WTC11 (cell line): Measurements from ENCODE around the gene ACTL8. TPM values are rescaled to one million over a fixed set of nuclear protein-coding genes. Genes with fewer than 3 reads are reported as not detected.

Experiments
- ATAC-seq: fragments of 200-7000 bp; cut with Tn5 transposase; 2 replicates; pipeline ENCODE4 v1.10.0; 2021; ENCODE audit warnings: mild to moderate bottlenecking, moderate library complexity
- Bru-seq: library from RNA; stranded (reverse); fragments of 400-500 nt; gene quantifications from one replicate; lab custom pipeline; 2021; lab: Mats Ljungman, UMichigan
- CTCF ChIA-PET: fragments of 300-600 bp; sonication (Branson Sonifier 250); formaldehyde crosslinking; loops from one replicate; lab custom pipeline; 2021; ENCODE audit warnings: antibody characterized with exemption; lab: Charles Lee
- POLR2A ChIA-PET: fragments of 350-600 bp; sonication (Branson Sonifier 250); formaldehyde crosslinking; loops from one replicate; lab custom pipeline; 2021; ENCODE audit warnings: antibody characterized with exemption; lab: Charles Lee
- DNase-seq: peaks from one replicate; pipeline ENCODE4 v3.0.0; 2021; ENCODE audit warnings: low spot score
- H3K27ac Mint-ChIP-seq: 2 replicates; pipeline ENCODE4 v1.8.0; 2021; ENCODE audit warnings: mixed read lengths
- H3K27me3 Mint-ChIP-seq: 2 replicates; pipeline ENCODE4 v1.8.0; 2021; ENCODE audit warnings: low read depth, mild to moderate bottlenecking, moderate library complexity, mixed read lengths
- H3K36me3 Mint-ChIP-seq: 2 replicates; pipeline ENCODE4 v1.8.0; 2021; ENCODE audit warnings: mixed read lengths
- H3K4me1 Mint-ChIP-seq: 2 replicates; pipeline ENCODE4 v1.8.0; 2022; ENCODE audit warnings: mixed read lengths
- H3K4me3 Mint-ChIP-seq: 2 replicates; pipeline ENCODE4 v1.8.0; 2021; ENCODE audit warnings: mild to moderate bottlenecking, moderate library complexity, mixed read lengths
- H3K9me3 Mint-ChIP-seq: 2 replicates; pipeline ENCODE4 v1.8.0; 2021; ENCODE audit warnings: mixed read lengths
- ATF1 ChIP-seq: sonication (generic); formaldehyde crosslinking; IDR thresholded peaks from 2 replicates; pipeline ENCODE4 v1.8.1; 2023; ENCODE audit warnings: mild to moderate bottlenecking, moderate library complexity, missing genetic modification reagents
- ATF6 ChIP-seq: sonication (generic); formaldehyde crosslinking; IDR thresholded peaks from 2 replicates; pipeline ENCODE4 v1.8.1; 2023; ENCODE audit warnings: mild to moderate bottlenecking, missing genetic modification reagents
- CBFB ChIP-seq: sonication (generic); formaldehyde crosslinking; IDR thresholded peaks from 2 replicates; pipeline ENCODE4 v1.8.1; 2022; ENCODE audit warnings: mild to moderate bottlenecking, low read depth, missing genetic modification reagents
- CREM ChIP-seq: sonication (generic); formaldehyde crosslinking; IDR thresholded peaks from 2 replicates; pipeline ENCODE4 v1.8.1; 2022; ENCODE audit warnings: mild to moderate bottlenecking, missing genetic modification reagents, moderate library complexity
- CTCF ChIP-seq: fragments of 200-600 bp; IDR thresholded peaks from 2 replicates; pipeline ENCODE4 v1.8.0; 2022; ENCODE audit warnings: antibody characterized with exemption
- E2F4 ChIP-seq: sonication (generic); formaldehyde crosslinking; IDR thresholded peaks from 2 replicates; pipeline ENCODE4 v1.8.1; 2022; ENCODE audit warnings: low read depth, mild to moderate bottlenecking, moderate library complexity, missing genetic modification reagents, borderline replicate concordance
- ESRRA ChIP-seq: sonication (generic); formaldehyde crosslinking; IDR thresholded peaks from 2 replicates; pipeline ENCODE4 v1.8.1; 2022; ENCODE audit warnings: mild to moderate bottlenecking, missing genetic modification reagents, borderline replicate concordance
- ETV6 ChIP-seq: sonication (generic); formaldehyde crosslinking; IDR thresholded peaks from 2 replicates; pipeline ENCODE4 v1.8.1; 2022; ENCODE audit warnings: mild to moderate bottlenecking, missing genetic modification reagents
- FOXP1 ChIP-seq: sonication (generic); formaldehyde crosslinking; IDR thresholded peaks from 2 replicates; pipeline ENCODE4 v1.8.0; 2022; ENCODE audit warnings: missing genetic modification reagents, mild to moderate bottlenecking, moderate library complexity, borderline replicate concordance
- GABPB1 ChIP-seq: sonication (generic); formaldehyde crosslinking; IDR thresholded peaks from 2 replicates; pipeline ENCODE4 v1.8.1; 2023; ENCODE audit warnings: mild to moderate bottlenecking, missing genetic modification reagents
- GRHL2 ChIP-seq: fragments of 250-450 bp; sonication (Bioruptor Pico); IDR thresholded peaks from 2 replicates; pipeline ENCODE4 v1.8.0; 2022; ENCODE audit warnings: mild to moderate bottlenecking, moderate library complexity; ENCODE audit not compliant: insufficient replicate concordance, severe bottlenecking
- GTF2I ChIP-seq: fragments of 250-450 bp; sonication (Bioruptor Pico); conservative IDR thresholded peaks from 2 replicates; pipeline ENCODE4 v1.4.0; 2021; ENCODE audit warnings: mild to moderate bottlenecking
- JAZF1 ChIP-seq: fragments of 250-450 bp; sonication (Bioruptor Pico); IDR thresholded peaks from 2 replicates; pipeline ENCODE4 v1.9.0; 2021; ENCODE audit warnings: moderate library complexity, mild to moderate bottlenecking, inconsistent platforms
- JUN ChIP-seq: sonication (generic); formaldehyde crosslinking; IDR thresholded peaks from 2 replicates; pipeline ENCODE4 v1.8.0; 2023; ENCODE audit warnings: mild to moderate bottlenecking, missing genetic modification reagents
- MYBL2 ChIP-seq: sonication (generic); formaldehyde crosslinking; IDR thresholded peaks from 2 replicates; pipeline ENCODE4 v1.8.1; 2023; ENCODE audit warnings: mild to moderate bottlenecking, moderate library complexity, missing genetic modification reagents
- NFE2L1 ChIP-seq: sonication (generic); formaldehyde crosslinking; IDR thresholded peaks from 2 replicates; pipeline ENCODE4 v1.8.1; 2023; ENCODE audit warnings: missing genetic modification reagents
- NR2C2 ChIP-seq: sonication (generic); formaldehyde crosslinking; IDR thresholded peaks from 2 replicates; pipeline ENCODE4 v1.8.0; 2022; ENCODE audit warnings: mild to moderate bottlenecking, missing genetic modification reagents
- PREB ChIP-seq: sonication (generic); formaldehyde crosslinking; IDR thresholded peaks from 2 replicates; pipeline ENCODE4 v1.8.1; 2022; ENCODE audit warnings: mild to moderate bottlenecking, missing genetic modification reagents, moderate library complexity, borderline replicate concordance
- PRRX2 ChIP-seq: fragments of 250-450 bp; sonication (Bioruptor Pico); IDR thresholded peaks from 2 replicates; pipeline ENCODE4 v1.8.0; 2021; ENCODE audit warnings: mild to moderate bottlenecking
- SMAD4 ChIP-seq: sonication (generic); formaldehyde crosslinking; IDR thresholded peaks from 2 replicates; pipeline ENCODE4 v1.8.0; 2022; ENCODE audit warnings: mild to moderate bottlenecking, missing genetic modification reagents
- SOX15 ChIP-seq: fragments of 250-450 bp; sonication (Bioruptor Pico); IDR thresholded peaks from 2 replicates; pipeline ENCODE4 v1.9.0; 2021; ENCODE audit warnings: mild to moderate bottlenecking
- USF1 ChIP-seq: sonication (generic); formaldehyde crosslinking; IDR thresholded peaks from 2 replicates; pipeline ENCODE4 v1.8.0; 2022; ENCODE audit warnings: mild to moderate bottlenecking, missing genetic modification reagents
- ZNF121 ChIP-seq: sonication (generic); formaldehyde crosslinking; IDR thresholded peaks from 2 replicates; pipeline ENCODE4 v1.8.0; 2023; ENCODE audit warnings: missing genetic modification reagents
- ZNF232 ChIP-seq: sonication (generic); formaldehyde crosslinking; IDR thresholded peaks from 2 replicates; pipeline ENCODE4 v1.8.0; 2022; ENCODE audit warnings: mild to moderate bottlenecking, missing genetic modification reagents
- ZNF263 ChIP-seq: sonication (generic); formaldehyde crosslinking; IDR thresholded peaks from 2 replicates; pipeline ENCODE4 v1.8.1; 2022; ENCODE audit warnings: low read depth, mild to moderate bottlenecking, moderate library complexity, missing genetic modification reagents
- ZNF317 ChIP-seq: sonication (generic); formaldehyde crosslinking; IDR thresholded peaks from 2 replicates; pipeline ENCODE4 v1.8.1; 2023; ENCODE audit warnings: low read depth, mild to moderate bottlenecking, moderate library complexity, missing genetic modification reagents, borderline replicate concordance
- long read RNA-seq, 3 experiments: library from RNA in 1 of 3; library from capped mRNA in 1 of 3; library from polyadenylated mRNA in 1 of 3; unstranded in 2 of 3; stranded (forward) in 1 of 3; transcript quantifications; one replicate each; pipeline ENCODE4 v2.0.0, GENCODE V29; 2021
- total RNA-seq: library from RNA; stranded (reverse); gene quantifications from 3 replicates; pipeline ENCODE4 v1.2.3, GENCODE V29; 2021
- TF ChIP-seq, protein P1 (sequence below): sonication (generic); formaldehyde crosslinking; IDR thresholded peaks from 2 replicates; pipeline ENCODE4 v1.8.1; 2023; ENCODE audit warnings: mild to moderate bottlenecking, moderate library complexity, missing genetic modification reagents
- TF ChIP-seq, protein P2 (sequence below): sonication (generic); formaldehyde crosslinking; IDR thresholded peaks from 2 replicates; pipeline ENCODE4 v1.8.1; 2022; ENCODE audit warnings: mild to moderate bottlenecking, moderate library complexity, missing genetic modification reagents
- TF ChIP-seq, protein P3 (sequence below): sonication (generic); formaldehyde crosslinking; IDR thresholded peaks from 2 replicates; pipeline ENCODE4 v1.8.0; 2022; ENCODE audit warnings: mild to moderate bottlenecking, missing genetic modification reagents

ACTL8 gene
- total RNA-seq = 0.80 to 1.6 TPM (median 0.87 TPM) in 3 replicates
- Bru-seq, nascent RNA = percentile 6 among the genes with signal in this experiment
- long read RNA-seq, experiment 1, transcript ACTL8-201 (3 exons, 1,861 nt) = major isoform, 6 of 10 reads
- long read RNA-seq, experiment 1, partial matches to known transcripts = 0 of 10 reads
- long read RNA-seq, experiment 1, other reads (novel, unspliced or antisense) = 4 of 10 reads
- long read RNA-seq, experiment 2 = 0 reads
- long read RNA-seq, experiment 3, transcript ACTL8-201 (3 exons, 1,861 nt) = major isoform, 8 of 12 reads
- long read RNA-seq, experiment 3, partial matches to known transcripts = 0 of 12 reads
- long read RNA-seq, experiment 3, other reads (novel, unspliced or antisense) = 4 of 12 reads

- ATAC-seq (no peak; the same call in 1 of the 2 replicates), DNase-seq (peak; percentile 36)
- Mint-ChIP-seq H3K27ac (no peak within 1 kb of the TSS), H3K36me3 (peaks cover 48% of the 10 kb centered on the region), H3K4me1 (no peaks in the 10 kb centered on the region), H3K27me3 (peaks cover 54% of the 10 kb centered on the region), H3K9me3 (peaks cover 62% of the 10 kb centered on the region), H3K4me3 (no peak within 1 kb of the TSS)
- ChIA-PET POLR2A (no interaction called here), CTCF (interaction anchor here (0.6 kb wide), 1 partner anchor 73 kb away, joined by 4 read pairs; no protein-coding TSS in a partner anchor)
- TF ChIP-seq GRHL2 (CRISPR knock-in tag) = no peak
- TF ChIP-seq SOX15 (CRISPR knock-in tag) = no peak
- no peak for TF ChIP-seq PREB (CRISPR knock-in tag)
- no peak for TF ChIP-seq ZNF121
- TF ChIP-seq JAZF1 = no peak
- TF ChIP-seq GTF2I (CRISPR knock-in tag) = peak; percentile 85; the same call in 1 of the 2 replicates
- no peak for TF ChIP-seq ZNF232 (CRISPR knock-in tag)
- no peak for TF ChIP-seq ZNF317 (CRISPR knock-in tag)
- TF ChIP-seq CTCF = peak; percentile 32
- no peak for TF ChIP-seq GABPB1 (CRISPR knock-in tag)
- no peak for TF ChIP-seq CREM (CRISPR knock-in tag)
- TF ChIP-seq ESRRA (CRISPR knock-in tag) = no peak
- no peak for TF ChIP-seq NFE2L1 (CRISPR knock-in tag)
- TF ChIP-seq JUN (CRISPR knock-in tag) = no peak
- 0 out of 2 replicates have a peak, but pooled peaks have one; percentile 32 for TF ChIP-seq MYBL2 (CRISPR knock-in tag)
- TF ChIP-seq, protein P1, sequence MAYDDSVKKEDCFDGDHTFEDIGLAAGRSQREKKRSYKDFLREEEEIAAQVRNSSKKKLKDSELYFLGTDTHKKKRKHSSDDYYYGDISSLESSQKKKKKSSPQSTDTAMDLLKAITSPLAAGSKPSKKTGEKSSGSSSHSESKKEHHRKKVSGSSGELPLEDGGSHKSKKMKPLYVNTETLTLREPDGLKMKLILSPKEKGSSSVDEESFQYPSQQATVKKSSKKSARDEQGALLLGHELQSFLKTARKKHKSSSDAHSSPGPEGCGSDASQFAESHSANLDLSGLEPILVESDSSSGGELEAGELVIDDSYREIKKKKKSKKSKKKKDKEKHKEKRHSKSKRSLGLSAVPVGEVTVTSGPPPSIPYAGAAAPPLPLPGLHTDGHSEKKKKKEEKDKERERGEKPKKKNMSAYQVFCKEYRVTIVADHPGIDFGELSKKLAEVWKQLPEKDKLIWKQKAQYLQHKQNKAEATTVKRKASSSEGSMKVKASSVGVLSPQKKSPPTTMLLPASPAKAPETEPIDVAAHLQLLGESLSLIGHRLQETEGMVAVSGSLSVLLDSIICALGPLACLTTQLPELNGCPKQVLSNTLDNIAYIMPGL (CRISPR knock-in tag) = no peak
- TF ChIP-seq NR2C2 (CRISPR knock-in tag) = no peak
- TF ChIP-seq, protein P2, sequence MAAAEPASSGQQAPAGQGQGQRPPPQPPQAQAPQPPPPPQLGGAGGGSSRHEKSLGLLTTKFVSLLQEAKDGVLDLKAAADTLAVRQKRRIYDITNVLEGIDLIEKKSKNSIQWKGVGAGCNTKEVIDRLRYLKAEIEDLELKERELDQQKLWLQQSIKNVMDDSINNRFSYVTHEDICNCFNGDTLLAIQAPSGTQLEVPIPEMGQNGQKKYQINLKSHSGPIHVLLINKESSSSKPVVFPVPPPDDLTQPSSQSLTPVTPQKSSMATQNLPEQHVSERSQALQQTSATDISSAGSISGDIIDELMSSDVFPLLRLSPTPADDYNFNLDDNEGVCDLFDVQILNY (CRISPR knock-in tag) = no peak
- no peak for TF ChIP-seq ETV6
- TF ChIP-seq SMAD4 (CRISPR knock-in tag) = no peak
- TF ChIP-seq ATF6 (CRISPR knock-in tag) = no peak
- TF ChIP-seq PRRX2 (CRISPR knock-in tag) = no peak
- TF ChIP-seq, protein P3, sequence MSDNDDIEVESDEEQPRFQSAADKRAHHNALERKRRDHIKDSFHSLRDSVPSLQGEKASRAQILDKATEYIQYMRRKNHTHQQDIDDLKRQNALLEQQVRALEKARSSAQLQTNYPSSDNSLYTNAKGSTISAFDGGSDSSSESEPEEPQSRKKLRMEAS = peak; percentile 91
- peak; percentile 42; the same call in 1 of the 2 replicates for TF ChIP-seq FOXP1
- no peak for TF ChIP-seq CBFB
- TF ChIP-seq ATF1 (CRISPR knock-in tag) = no peak
- TF ChIP-seq USF1 (CRISPR knock-in tag) = peak; percentile 65; the same call in 1 of the 2 replicates
- no peak for TF ChIP-seq E2F4 (CRISPR knock-in tag)
- no peak for TF ChIP-seq ZNF263 (CRISPR knock-in tag)
Observed at GRCh38 chr1:17755120-17755519, at the start of gene ACTL8. Gene ACTL8 (plus strand): TSS chr1:17755333. CDS start chr1:17823009, 67,676 bp downstream.
